ENCODE data around the gene RFTN1. TPM values are rescaled to one million over a fixed set of nuclear protein-coding genes. Genes with fewer than 3 reads are reported as not detected.

The RFTN1 gene
- total and polyA plus RNA-seq, 10 of the 15 experiments (the other 5 are each of a cell fraction or from before 2014, with no cell fraction given): 20.6 to 213 (median 147) TPM

DNA sequence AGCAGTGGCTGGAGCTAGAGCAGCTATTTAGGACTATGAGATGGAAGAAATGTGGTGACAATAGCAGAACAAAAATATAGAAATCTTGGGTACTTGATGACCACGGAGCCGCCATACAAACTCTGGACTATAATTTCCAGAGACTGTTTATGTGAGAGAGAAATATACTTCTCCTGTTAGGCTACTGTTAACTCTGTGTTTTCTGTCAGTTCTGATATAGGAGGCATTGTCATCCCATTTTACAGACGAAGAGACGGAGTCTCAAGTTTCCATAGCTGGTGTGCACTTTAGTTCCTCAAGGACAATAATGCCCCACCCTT lies 22.8 kb upstream of the RFTN1 start:
- no peaks in the 10 kb centered on the region for H3K36me3 ChIP-seq (ENCODE audit: control insufficient read depth in 2 of 2, insufficient read depth in 2 of 2, low read length in 1 of 2)
- H3K27ac ChIP-seq (ENCODE audit: control insufficient read depth, insufficient read depth): no peak overlapping the region
- H3K4me2 ChIP-seq (ENCODE audit: control insufficient read depth, insufficient read depth): no peak overlapping the region
- no peak overlapping the region for H3K9ac ChIP-seq (ENCODE audit: control insufficient read depth, insufficient read depth, low read length)
- ChIA-PET RAD21 (ENCODE audit: unreplicated experiment) (interaction anchor here (1.0 to 3.3 kb wide), 2 partner anchors 20 to 262 kb away, joined by 3 to 8 read pairs; no protein-coding TSS in a partner anchor), SMC1A (ENCODE audit: uncharacterized antibody, unreplicated experiment) (interaction anchor here (0.7 to 3.2 kb wide), 10 partner anchors 9 to 236 kb away, joined by 3 to 12 read pairs (median 6); no protein-coding TSS in a partner anchor), POLR2A (interaction anchor here (1.2 to 1.6 kb wide), 3 partner anchors 9 to 14 kb away, joined by 3 to 7 read pairs (median 4); no protein-coding TSS in a partner anchor), CTCF (interaction anchor here (1.2 to 3.0 kb wide), 4 partner anchors 9 to 268 kb away, joined by 3 to 11 read pairs (median 6); no protein-coding TSS in a partner anchor)
- no peak overlapping the region for H3K4me3 ChIP-seq
- H4K20me1 ChIP-seq (ENCODE audit: control insufficient read depth, insufficient read depth): no peaks in the 10 kb centered on the region
- ATAC-seq (no peak), DNase-seq (ENCODE audit: low read depth, low spot score) (no peak), FAIRE-seq (no peak)
- in situ Hi-C loops (cut with MboI) (no loop called here), intact Hi-C loops (cut with micrococcal nuclease; ENCODE audit: unreplicated experiment) (no loop called here)
- 99% methylated on average over 4 of the region's 4 CpGs for WGBS (ENCODE audit: insufficient coverage, insufficient replicate concordance, low lambda C conversion rate, missing lambda C conversion rate)
- no peaks in the 10 kb centered on the region for H3K4me1 ChIP-seq (ENCODE audit: control insufficient read depth, insufficient read depth, low read length)
- BruUV-seq (replicated peaks): no TSS peak
- H3K79me2 ChIP-seq (ENCODE audit: control insufficient read depth, insufficient read depth, low read length): no peaks in the 10 kb centered on the region
- H3K9me3 ChIP-seq (replicated peaks; ENCODE audit: control insufficient read depth, insufficient read depth, low read length): no peaks in the 10 kb centered on the region
- TF ChIP-seq POLR2A (IDR thresholded peaks at IDR 0.05; ENCODE audit: low read depth, low read length) (no peak), ZNF24 (IDR thresholded peaks at IDR 0.05) (no peak), KAT2A (conservative IDR thresholded peaks at IDR 0.05; ENCODE audit: control insufficient read depth, low read depth, low read length) (no peak), POLR2AphosphoS2 (IDR thresholded peaks at IDR 0.05; ENCODE audit: low read depth, low read length) (no peak), NR2C1 (IDR thresholded peaks at IDR 0.05) (no peak)
- H2AFZ ChIP-seq (ENCODE audit: control insufficient read depth, low read depth, low read length): no peak overlapping the region
- H3K27me3 ChIP-seq (replicated peaks in 1 of 2; ENCODE audit: control insufficient read depth in 2 of 2, insufficient read depth in 2 of 2, low read length in 1 of 2): no peaks in the 10 kb centered on the region

GRCh38 chr3:16534640-16535262 lies 21.3 kb upstream of the RFTN1 start:
- 60% methylated on average over 8 of the region's 8 CpGs for WGBS (ENCODE audit: insufficient coverage, insufficient replicate concordance, low lambda C conversion rate, missing lambda C conversion rate)
- BruUV-seq (replicated peaks): no TSS peak
- no peak for TF ChIP-seq ZBTB11 (CRISPR knock-in tag; IDR thresholded peaks at IDR 0.05)
- no peak for TF ChIP-seq CUX1 (IDR thresholded peaks at IDR 0.05; ENCODE audit: insufficient replicate concordance, low read depth, low read length)

More at GRCh38 chr3:16534640-16535262, 21.3 kb upstream of the RFTN1 start:
- no peak overlapping the region for H2AFZ ChIP-seq (ENCODE audit: control insufficient read depth, low read depth, low read length)
- ChIA-PET CTCF (no interaction called here), RAD21 (ENCODE audit: unreplicated experiment) (no interaction called here), SMC1A (ENCODE audit: uncharacterized antibody, unreplicated experiment) (interaction anchor here (0.6 to 2.6 kb wide), 5 partner anchors 8 to 225 kb away, joined by 3 to 12 read pairs (median 3); no protein-coding TSS in a partner anchor), POLR2A (no interaction called here)
- no peaks in the 10 kb centered on the region for H3K9me3 ChIP-seq (replicated peaks; ENCODE audit: control insufficient read depth, insufficient read depth, low read length)
- intact Hi-C loops (cut with micrococcal nuclease; ENCODE audit: unreplicated experiment): no loop called here
- no peak overlapping the region for H3K4me2 ChIP-seq (ENCODE audit: control insufficient read depth, insufficient read depth)
- no peaks in the 10 kb centered on the region for H3K27me3 ChIP-seq (replicated peaks in 1 of 2; ENCODE audit: control insufficient read depth in 2 of 2, insufficient read depth in 2 of 2, low read length in 1 of 2)
- no peak overlapping the region for H3K9ac ChIP-seq (ENCODE audit: control insufficient read depth, insufficient read depth, low read length)
- no peak overlapping the region for H3K4me3 ChIP-seq
- H3K36me3 ChIP-seq (ENCODE audit: control insufficient read depth in 2 of 2, insufficient read depth in 2 of 2, low read length in 1 of 2): no peaks in the 10 kb centered on the region
- in situ Hi-C loops (cut with MboI): no loop called here
- H4K20me1 ChIP-seq (ENCODE audit: control insufficient read depth, insufficient read depth): no peaks in the 10 kb centered on the region
- H3K4me1 ChIP-seq (ENCODE audit: control insufficient read depth, insufficient read depth, low read length): no peaks in the 10 kb centered on the region
- H3K27ac ChIP-seq (ENCODE audit: control insufficient read depth, insufficient read depth): no peak overlapping the region
- ATAC-seq (no peak), FAIRE-seq (no peak), DNase-seq (ENCODE audit: low read depth, low spot score) (no peak)
- H3K79me2 ChIP-seq (ENCODE audit: control insufficient read depth, insufficient read depth, low read length): no peaks in the 10 kb centered on the region
